Medulla oblongata (tissue), 1 donor: ENCODE data around the gene NTNG1.

ENCODE experiments used
- DNase-seq: peaks from one replicate; pipeline ENCODE4 v3.0.0-alpha.2; 2015; ENCODE audit errors: extremely low spot score

NTNG1 gene

GRCh38 chr1:107327446-107327845, 186.6 kb downstream of the NTNG1 start:
- DNase-seq, result no peak

- no peak for DNase-seq
Measured at GRCh38 chr1:107328087-107328486, 187.2 kb downstream of the NTNG1 start.

- DNase-seq, result no peak
Measured at GRCh38 chr1:107339775-107340174, 198.9 kb downstream of the NTNG1 start.

GRCh38 chr1:107342316-107342715, 201.5 kb downstream of the NTNG1 start:
- no peak for DNase-seq

- no peak for DNase-seq
Measured at GRCh38 chr1:107342768-107343167, 201.9 kb downstream of the NTNG1 start.

- no peak for DNase-seq
Measured at GRCh38 chr1:107343601-107344000, 202.8 kb downstream of the NTNG1 start.

GRCh38 chr1:107344268-107344760, 203.5 kb downstream of the NTNG1 start:
- no peak for DNase-seq

- no peak for DNase-seq
Measured at GRCh38 chr1:107344836-107345235, 204.0 kb downstream of the NTNG1 start.

- DNase-seq, result no peak
Measured at GRCh38 chr1:107352850-107353249, 212.0 kb downstream of the NTNG1 start.

GRCh38 chr1:107357376-107357775, 216.5 kb downstream of the NTNG1 start:
- DNase-seq, result peak; percentile 21

GRCh38 chr1:107358619-107359327, 217.9 kb downstream of the NTNG1 start:
- no peak for DNase-seq

GRCh38 chr1:107359472-107360241, 218.8 kb downstream of the NTNG1 start:
- no peak for DNase-seq

GRCh38 chr1:107362468-107363140, 221.8 kb downstream of the NTNG1 start:
- DNase-seq, result no peak

GRCh38 chr1:107363154-107363553, 222.3 kb downstream of the NTNG1 start:
- no peak for DNase-seq

GRCh38 chr1:107365527-107366240, 224.8 kb downstream of the NTNG1 start:
- no peak for DNase-seq

- no peak for DNase-seq
Measured at GRCh38 chr1:107378426-107378825, 237.6 kb downstream of the NTNG1 start.

GRCh38 chr1:107378866-107379265, 238.0 kb downstream of the NTNG1 start:
- no peak for DNase-seq

GRCh38 chr1:107379826-107380225, 239.0 kb downstream of the NTNG1 start:
- no peak for DNase-seq

GRCh38 chr1:107389410-107390396, 248.9 kb downstream of the NTNG1 start:
- DNase-seq, result no peak

GRCh38 chr1:107394301-107394700, 253.5 kb downstream of the NTNG1 start:
- peak; percentile 50 for DNase-seq

GRCh38 chr1:107401704-107402103, 260.9 kb downstream of the NTNG1 start:
- no peak for DNase-seq
